ENCODE results near the gene IL17RB.

Gene IL17RB

GRCh38 chr3:53833700-53834099, 12.7 kb upstream of the IL17RB start:
- DNase-seq, result no peak

DNA sequence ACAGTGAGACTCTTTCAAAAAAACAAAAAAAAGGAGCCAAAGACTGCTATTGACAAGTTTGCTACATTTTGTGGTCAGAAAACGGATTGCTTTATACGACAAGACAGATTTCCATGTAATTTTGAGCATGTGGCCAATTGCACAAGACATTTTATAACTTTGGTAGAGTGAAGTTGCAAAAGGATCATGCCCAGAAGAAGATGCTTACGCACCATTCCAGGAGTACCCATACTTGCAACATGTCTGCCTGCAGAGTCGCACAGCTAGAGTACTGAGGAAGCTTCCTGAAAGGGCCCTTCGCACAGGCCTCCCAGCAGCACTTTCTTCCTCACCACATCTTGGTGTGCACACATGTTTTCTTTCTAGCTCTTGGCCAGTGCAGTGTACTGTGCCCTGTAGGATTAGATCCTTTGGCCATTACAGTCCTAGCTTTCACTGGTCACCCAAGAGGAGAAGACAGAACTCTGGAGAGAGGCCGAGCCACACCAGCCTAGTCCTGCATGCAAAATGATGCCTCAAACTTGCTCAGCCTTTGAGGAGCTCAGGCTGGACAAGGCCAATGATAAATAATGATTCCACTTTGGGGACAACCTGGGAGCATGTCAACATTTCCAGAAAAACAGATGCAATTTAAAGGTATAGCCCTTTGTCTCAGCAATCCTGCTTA, 11.8 kb upstream of the IL17RB start:
- DNase-seq, result no peak

DNA sequence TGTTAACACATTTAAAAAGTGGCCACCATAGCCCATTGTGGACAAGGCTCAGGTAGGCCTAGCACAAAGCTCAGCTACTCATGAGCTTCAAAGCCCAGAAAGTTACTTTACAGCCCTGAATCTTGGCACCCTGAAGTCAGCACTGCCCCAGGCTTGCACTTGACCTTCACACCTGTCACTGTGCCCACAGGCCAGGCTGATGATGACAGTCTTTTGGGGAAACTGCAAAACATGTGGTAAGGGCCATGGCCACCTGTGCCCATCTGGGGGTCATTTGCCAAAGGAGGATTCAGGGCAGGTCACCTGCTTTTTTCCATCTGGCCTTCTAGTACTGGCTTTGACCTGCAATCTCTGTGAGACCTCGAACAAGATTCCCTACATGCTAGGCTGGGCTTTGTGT, 11.1 kb upstream of the IL17RB start:
- no peak for DNase-seq

- no peak for DNase-seq
These were observed 10.1 kb upstream of the IL17RB start for GRCh38 chr3:53836084-53836872.

DNA sequence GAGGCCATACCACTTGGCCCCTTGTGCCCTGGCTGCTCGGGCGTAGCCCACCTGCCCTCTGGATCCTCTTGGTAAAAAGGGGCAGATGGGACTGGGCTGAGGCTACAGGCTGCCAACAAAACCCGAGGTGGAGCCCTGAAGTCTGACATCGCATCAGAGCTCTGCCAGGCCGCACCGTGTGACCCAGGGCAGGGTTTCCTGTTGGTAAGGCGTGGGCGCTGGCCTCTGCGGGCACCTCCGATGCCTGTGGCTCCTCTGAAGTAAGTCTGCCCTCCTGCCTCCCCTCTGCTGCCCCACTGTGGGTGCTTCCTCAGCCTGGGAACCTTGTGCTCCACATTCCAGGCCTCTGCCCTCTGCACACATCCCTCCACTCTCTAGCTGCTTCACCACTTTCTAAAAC, 9.0 kb upstream of the IL17RB start:
- no peak for DNase-seq

- DNase-seq, result no peak
These were observed 5.1 kb upstream of the IL17RB start for GRCh38 chr3:53841296-53841695.

GRCh38 chr3:53842436-53843194, 3.8 kb upstream of the IL17RB start:
- DNase-seq, result peak; percentile 30

DNA sequence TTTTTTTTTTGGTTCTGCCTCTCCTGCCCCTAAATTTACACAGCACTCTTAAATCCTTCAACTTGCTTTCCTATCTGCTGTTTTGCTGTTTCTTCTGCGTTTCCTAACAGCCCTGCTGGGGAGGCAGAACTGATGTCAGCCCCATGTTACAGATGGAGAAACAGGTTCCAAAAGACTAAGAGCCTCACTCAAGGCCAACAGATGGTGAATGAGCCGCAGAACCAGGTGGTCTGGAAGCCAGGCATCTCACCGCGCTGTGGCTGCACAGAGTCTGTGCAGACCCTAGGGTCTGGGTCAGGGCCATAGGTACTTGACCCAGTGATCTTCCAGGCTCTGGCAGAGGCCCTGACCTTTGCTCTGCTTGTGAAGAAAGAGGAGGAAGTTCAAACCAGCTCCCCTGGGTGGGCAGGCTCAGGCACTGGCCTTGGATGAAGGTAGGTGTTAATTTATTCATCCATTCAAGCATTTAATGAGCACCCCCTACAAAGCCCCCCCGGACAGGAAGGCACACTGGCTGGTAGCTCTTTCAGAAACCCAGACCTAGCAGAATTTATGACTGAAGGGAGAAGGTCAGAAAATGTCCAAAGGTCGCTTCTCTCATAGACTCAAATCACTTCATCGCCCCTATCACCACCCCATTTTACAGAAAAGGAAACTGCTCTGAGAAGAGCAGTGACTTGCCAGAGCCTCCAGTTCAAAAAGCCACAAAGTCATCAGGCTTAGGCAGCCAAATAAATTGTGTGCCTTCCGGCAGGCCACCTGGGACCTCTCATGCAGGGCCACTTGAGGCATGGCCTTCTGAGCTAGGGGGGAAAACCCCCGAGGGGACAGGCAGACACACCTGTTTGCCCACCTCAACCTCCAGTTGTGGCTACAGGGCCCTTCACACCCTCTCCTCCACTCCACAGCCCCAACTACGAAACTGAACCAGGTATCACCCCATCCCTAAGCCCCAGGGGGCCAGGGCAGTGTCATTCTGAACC, 2.9 kb upstream of the IL17RB start:
- no peak for DNase-seq

DNA sequence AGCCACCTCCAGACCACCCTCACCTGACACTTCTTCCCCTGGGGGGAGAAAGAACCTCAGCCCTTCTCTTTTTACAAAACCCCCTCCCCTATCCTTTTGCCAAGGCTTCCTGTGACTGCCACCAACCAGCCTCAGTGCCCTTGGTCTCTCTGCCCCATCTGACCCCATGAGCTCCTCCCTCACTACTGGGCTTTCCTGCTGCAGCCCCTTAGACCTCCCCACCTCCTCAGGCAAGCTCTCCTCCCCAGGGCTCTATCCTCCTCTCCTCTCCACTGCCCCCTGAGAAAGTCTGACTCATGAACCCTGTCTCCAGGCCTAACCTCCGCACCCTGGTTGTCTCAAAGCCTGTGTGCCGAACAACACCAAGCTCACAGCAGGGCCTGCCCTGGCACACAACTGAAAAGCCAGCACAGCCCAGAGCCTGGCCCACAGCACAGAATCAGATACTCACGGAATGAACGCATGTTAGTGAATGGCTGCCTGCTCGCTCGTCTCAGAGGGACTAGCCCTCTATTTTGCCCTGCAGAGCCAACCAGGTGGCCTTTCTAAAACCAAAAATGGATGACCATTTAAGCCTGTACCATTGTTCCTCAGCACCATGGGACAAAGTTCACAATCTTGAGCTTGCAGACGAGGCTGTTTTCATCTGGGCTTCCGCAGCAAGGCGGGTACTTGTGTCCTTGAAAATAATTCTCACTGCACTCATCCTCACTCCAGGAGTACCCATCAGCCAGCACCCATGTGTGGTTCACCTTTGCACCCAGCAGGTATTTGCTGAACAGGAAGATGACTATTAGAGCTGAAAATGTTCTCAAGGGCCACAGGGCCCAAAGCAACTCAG, 1.9 kb upstream of the IL17RB start:
- DNase-seq, result no peak

DNA sequence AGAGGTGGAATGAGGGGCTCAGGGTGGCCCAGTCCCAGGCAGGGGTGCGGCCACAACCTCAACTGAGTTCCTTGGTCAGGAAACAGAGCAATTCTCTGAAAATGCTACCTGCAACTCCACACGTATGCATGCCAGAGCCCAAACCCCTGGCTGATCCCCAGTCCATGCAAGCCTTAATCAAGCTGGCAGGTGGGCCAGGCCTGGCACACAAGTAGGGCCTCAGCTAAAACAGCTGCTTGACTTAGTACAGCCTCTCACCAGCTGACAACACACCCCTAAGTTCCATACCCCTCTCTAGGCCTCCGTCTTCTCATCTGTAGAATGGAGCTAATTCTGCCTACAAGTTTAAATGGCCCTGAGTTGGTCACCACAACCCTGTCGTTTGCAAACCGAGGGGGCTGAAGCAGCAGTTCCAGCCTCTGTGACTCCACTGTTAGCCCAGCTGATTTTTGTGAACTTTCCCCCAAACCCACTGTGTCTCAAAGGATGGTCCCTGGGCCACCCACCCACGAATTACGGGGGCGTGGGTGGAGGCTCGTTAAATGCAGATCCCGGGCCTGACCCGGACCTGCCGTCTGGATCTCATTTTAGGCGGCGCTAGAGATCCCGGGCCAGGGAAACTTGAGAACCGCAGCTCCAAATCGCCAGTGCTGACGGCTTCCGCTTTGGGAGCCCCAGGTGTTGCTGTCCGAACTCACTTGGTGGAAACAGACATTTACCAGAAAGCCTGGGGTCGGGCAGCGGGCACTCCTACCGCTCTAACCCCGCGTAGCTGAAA, 1.1 kb upstream of the IL17RB start:
- DNase-seq, result peak; percentile 29

- DNase-seq, result no peak
These were observed 561 bp upstream of the IL17RB start for GRCh38 chr3:53845881-53846133.

DNA sequence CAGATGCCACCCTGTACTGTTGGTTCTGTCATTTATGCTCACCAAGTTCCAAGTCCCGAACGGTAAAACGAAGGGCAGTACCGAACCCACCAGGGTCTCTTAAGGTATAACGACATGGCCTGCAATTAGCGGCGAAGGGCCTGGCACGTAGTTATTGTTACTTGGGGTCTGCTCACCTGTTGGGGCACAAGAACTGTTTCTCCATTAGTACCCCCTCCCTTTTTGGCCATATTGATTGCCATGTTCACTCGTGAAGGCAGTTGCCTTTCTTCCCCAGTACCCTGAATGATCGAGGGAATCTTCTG, 435 bp downstream of the IL17RB start:
- DNase-seq, result peak; percentile 24

GRCh38 chr3:53849916-53850315, 3.5 kb downstream of the IL17RB start:
- no peak for DNase-seq

DNA sequence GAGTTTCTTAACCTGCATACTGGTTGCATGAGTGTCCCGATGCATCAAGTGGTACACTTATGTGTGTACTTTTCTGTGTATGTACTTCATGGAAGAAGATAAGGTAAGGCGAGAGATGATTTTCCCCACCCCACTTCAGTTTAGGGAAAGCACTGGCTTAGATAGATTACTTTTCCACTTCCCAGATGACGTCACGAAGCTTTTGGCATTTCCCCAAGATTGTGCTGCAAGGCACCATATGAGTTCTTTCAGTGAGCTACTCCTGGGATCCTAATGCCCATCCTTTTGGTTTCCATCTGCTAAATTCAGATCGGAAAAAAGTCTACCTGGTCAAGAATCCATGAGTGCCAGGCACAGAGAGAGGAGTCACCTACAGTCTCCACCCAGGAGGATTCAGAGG, 4.5 kb downstream of the IL17RB start:
- DNase-seq, result no peak

DNA sequence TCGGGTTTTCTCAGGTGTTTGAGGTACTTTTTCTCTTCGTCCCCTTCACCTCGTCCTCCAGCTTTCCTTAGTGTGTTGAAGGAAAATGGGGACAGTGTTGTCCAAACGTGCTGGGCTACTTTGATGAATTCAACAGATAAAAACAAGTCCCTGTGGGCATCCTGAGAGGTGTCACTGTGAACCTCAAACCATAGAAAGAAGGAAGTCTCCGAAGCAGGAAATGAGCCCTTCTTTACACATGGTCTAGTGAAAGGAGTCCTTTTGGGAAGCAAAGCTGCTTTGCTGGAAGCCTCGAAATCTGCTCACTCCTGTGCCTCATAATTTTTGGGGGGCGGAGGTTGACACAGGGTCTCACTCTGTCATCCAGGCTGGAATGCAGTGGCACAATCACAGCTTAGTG, 10.6 kb downstream of the IL17RB start:
- no peak for DNase-seq

DNA sequence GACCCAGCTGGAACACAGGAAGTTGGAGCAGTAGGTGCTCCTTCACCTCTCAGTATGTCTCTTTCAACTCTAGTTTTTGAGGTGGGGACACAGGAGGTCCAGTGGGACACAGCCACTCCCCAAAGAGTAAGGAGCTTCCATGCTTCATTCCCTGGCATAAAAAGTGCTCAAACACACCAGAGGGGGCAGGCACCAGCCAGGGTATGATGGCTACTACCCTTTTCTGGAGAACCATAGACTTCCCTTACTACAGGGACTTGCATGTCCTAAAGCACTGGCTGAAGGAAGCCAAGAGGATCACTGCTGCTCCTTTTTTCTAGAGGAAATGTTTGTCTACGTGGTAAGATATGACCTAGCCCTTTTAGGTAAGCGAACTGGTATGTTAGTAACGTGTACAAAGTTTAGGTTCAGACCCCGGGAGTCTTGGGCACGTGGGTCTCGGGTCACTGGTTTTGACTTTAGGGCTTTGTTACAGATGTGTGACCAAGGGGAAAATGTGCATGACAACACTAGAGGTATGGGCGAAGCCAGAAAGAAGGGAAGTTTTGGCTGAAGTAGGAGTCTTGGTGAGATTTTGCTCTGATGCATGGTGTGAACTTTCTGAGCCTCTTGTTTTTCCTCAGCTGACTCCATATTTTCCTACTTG, 11.9 kb downstream of the IL17RB start:
- no peak for DNase-seq

- DNase-seq, result no peak
These were observed 12.8 kb downstream of the IL17RB start for GRCh38 chr3:53859178-53859577.

GRCh38 chr3:53860196-53860595, 13.8 kb downstream of the IL17RB start:
- DNase-seq, result no peak

- no peak for DNase-seq
These were observed 15.9 kb downstream of the IL17RB start for GRCh38 chr3:53862241-53862640.

- DNase-seq, result no peak
These were observed 16.8 kb downstream of the IL17RB start for GRCh38 chr3:53863145-53863544.

Data from NCI-H146 (cell line).